NOMO-1 treated with DMSO at 0.1 percent for 48 hours (cell line): ENCODE data around the gene VGLL3.
"Not testable (repeated sequence)": the region's sequence is repeated elsewhere in the genome, so short reads cannot be mapped to it uniquely, and the experiment has no call there.

Experiments used
- DNase-seq: peaks from one replicate; lab custom pipeline; 2025; ENCODE audit not compliant: unreplicated experiment; lab: John Stamatoyannopoulos, UW

The VGLL3 gene, protein sequence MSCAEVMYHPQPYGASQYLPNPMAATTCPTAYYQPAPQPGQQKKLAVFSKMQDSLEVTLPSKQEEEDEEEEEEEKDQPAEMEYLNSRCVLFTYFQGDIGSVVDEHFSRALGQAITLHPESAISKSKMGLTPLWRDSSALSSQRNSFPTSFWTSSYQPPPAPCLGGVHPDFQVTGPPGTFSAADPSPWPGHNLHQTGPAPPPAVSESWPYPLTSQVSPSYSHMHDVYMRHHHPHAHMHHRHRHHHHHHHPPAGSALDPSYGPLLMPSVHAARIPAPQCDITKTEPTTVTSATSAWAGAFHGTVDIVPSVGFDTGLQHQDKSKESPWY

DNA sequence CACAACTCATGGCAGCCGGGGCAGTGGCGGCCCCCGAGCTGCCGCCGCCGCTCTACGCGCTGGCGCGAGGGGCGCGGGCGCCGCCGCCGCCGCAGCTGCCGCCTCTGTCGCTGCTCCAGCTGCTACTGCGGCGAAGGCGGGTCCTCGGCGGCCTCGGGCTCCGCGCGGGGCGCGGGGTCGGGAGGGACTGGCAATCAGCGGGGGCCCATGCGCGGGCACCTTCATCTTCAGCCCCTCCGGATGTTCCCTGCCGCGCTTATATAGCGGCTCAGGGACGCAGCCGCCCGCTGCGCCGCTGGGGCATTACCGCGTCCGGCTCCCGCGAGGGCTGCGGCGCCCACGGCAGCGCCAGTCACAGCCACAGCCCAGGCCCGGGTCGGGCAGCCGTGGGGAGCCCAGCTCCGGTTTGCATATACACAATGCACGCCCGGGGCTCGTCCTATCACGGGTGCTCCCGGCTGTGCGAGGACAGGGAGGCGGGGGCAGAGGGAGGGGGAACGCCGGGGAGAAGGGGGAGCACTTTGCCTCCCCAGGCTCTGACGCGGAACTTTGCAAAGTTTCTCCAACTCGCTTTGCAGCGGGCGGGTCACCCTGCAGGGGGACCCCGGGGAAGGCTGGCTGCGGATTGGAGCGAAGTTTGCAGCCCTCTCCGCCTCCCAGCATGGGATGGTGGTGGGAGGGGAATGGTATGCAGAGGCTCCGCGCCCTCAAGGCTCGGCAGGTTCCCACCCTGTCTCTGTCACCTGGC, at the start of gene VGLL3:
Gene VGLL3 (minus strand): TSS at position 416 of the 748 bp plus-strand sequence. CDS start 406 bp downstream, at position 10.
- DNase-seq: no peak

DNA sequence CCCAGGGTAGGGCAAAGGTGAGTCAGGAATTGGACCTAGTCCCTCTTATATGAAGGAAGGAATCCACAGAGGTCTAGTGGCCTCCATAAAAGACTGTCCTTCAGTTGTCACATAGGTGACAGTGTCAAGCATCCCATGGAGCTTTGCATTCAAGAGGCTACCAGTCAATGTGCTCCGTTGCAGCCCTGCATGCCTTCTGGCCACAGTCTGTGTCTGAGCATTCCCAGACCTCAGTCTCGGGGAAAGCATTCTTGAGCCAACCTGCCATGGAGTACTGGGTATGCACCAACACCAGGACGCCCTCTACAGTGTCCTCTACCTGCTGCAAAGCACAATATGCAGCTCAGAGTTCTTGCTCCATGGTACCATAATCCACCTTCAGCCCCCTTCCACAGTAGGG, 46.7 kb upstream of the VGLL3 start:
- DNase-seq: no peak

DNA sequence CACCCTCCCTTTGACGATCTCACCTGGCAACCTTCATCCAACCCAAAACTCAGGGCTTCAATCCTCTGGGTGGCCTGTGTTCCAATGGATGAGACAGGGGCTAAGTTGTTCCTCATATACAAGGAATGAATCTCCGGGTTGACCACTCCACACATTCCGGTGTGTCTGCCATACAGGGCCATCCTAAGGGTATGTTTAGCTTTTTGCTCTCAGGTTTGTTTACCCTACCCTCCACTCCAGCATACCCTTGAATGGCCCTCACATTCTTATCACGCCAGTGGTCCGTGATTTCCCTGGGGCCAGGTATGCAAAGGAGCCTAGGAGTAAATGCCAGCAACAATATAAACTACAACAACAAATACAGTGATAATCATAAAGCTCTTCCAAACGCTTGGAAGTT, 45.7 kb upstream of the VGLL3 start:
- no peak for DNase-seq

DNA sequence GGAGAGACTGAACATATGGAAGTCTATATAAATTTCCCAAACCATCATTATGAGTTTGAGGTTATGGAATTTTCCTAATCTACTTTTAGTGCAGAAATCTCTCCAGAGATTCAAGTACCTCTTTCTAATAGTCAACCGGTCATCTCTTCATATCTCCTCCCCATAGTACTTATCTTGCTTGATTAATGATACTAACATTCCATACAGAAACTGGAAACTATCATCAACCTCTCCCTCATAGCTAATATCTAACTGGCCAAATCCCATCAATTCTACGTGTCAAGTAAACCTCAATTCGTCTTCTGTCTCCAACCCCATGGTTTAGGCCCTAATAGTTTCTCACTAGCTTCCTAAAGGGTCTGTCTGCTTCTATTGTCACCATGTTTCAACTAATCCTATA, 44.4 kb upstream of the VGLL3 start:
- DNase-seq: no peak

DNA sequence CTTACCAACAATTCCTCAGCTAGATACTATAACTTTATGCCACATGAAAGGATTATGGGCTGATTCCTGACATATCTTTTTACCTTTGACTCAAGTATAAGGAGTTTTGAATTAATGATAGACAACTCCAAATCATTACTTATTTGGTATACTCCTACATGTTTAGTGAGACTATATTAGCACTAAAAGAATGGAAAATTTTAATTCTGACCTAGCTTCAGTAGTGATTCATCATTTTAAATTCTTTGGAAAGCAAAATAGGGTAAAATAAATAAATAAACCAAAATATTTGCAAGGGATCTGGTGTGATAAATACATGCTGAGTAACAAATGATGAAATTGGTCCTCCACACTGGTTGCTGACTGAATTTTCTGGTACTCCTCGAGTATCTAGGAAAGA, 42.3 kb upstream of the VGLL3 start:
- DNase-seq: no peak

DNA sequence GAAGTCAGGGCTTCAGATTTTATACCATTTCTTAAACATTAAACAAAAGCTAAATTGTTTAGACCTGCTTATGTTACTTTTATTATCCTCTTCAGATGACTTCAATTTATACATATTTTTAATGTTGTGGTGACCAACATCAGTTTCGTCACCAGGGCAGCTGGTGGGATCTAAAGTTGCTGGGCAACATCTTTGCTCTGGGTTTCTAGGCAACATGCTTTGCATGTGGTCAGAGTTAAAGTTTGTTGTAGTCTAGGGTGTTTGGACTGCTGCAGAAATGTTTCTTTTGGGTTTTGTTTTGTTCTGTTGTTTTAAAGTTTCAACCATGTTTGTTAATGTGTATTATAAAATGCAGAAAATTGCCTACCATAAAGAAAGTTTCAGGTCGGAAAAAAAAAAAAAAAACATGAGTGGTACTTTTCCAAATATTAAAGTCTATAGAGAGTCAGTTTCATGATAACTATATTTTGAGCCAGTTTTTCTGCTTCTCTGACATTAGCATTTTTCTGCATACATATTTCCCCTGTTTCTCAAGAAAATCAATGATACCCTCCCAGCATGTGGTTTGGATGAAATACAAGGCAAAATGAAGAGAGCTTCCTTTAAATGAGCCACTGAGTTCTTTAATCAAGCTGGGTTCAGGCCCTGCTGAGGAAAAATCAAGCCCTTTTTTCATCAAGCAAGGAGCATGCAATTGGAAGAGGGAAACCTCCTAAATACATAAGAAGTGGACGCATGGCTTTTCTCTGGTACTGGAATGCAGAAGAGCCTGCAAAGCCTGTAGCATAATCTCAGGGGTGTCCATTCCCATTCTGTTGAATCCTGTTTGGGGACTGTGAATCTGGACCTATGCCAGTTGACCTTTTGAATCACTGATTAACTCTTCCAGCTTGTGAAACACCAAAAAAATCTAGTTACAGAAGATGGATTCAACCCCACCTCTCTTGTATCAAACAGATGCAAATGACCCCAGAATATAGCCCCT, 35.0 kb upstream of the VGLL3 start:
- DNase-seq: no peak

DNA sequence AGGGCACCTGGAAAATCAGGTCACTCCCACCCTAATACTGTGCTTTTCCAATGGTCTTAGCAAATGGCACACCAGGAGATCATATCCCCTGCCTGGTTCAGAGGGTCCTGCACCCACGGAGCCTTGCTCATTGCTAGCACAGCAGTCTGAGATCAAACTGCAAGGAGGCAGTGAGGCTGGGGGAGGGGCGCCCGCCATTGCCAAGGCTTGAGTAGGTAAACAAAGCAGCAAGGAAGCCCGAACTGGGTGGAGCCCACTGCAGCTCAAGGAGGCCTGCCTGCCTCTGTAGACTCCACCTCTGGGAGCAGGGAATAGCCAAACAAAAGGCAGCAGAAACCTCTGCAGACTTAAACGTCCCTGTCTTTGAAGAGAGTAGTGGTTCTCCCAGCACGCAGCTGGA, 26.4 kb upstream of the VGLL3 start:
- not testable (repeated sequence) for DNase-seq

DNA sequence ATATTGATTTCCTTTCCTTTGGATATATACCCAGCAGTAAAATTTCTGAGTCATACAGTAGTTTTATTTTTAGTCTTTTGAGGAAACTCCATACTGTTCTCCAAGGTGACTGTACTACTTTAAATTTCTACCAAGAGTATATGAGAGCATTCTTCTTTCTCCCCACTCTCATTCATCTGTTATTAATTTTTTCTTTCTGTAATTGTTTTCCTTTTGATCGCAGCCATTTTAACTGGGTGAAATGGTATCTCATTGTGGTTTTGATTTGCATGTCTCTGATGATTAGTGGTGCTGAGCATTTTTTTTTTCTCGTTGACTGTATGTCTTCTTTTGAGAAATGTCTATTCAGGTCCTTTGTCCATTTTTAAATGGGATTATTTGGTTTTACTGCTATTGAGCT, 18.3 kb upstream of the VGLL3 start:
- no peak for DNase-seq

DNA sequence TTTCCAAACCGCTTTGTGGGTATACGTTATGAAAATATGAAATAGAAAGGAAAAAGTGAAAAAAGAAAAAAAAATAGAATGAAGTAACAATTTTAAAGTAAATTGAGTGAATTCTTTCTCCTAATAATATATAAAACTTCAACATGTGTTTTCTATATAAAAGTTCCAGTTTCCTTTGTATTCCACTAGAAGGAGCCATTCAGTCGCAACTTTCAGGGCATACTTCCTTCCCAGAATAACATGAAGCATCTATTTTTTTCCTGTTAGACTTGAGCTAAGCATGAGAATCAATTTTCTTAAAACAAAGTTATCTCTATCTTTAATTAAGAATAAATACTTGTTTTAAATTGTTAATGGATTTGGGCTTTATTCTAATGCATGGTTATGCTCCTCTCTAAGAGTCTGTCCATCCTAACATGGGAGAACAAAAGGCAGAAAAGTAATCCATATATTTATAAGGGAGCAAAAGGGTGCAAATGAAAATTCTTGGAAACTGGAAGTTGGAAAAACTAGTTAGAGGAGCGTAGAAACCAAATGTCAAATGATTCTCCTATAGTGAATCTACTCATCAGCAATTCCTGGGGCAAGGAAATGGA, 16.0 kb upstream of the VGLL3 start:
- DNase-seq: no peak

DNA sequence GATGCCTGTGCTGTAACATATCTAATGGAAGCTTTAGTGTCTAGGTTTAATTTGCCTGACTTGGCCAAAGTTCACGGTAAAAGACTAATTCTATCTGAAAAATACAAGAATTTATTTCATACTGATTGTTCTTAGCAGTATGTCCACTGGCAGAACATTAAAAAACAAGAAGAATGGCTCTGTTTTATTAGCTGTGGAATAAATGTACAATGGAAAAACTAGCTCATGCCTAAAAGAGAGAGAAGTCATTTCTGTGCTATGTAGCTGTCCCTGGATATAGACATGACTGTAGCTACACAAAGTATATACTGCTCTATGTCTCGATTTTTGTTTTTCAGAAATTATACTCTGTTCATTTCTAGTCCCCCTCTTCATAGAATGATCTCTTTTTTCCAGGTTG, 13.9 kb upstream of the VGLL3 start:
- no peak for DNase-seq

DNA sequence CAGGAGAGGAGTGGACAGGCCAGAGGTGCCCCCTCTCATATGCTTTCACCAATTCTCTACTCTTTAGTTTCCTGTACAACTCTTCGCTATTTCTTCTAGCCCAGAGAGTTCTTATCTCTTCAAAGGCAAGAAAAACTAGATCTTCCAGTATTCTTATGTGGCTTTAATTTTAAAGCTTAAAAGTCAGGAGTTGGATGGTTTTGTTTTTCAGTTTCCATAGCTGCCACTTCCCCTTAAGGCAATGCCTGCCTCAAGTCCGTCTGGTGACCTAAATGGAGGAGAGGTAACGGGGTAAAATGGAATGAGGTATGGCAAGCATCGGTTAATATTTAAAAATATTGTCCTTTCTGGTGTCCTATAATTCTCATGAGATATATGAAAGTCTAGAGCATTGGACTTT, 11.4 kb upstream of the VGLL3 start:
- DNase-seq: no peak

DNA sequence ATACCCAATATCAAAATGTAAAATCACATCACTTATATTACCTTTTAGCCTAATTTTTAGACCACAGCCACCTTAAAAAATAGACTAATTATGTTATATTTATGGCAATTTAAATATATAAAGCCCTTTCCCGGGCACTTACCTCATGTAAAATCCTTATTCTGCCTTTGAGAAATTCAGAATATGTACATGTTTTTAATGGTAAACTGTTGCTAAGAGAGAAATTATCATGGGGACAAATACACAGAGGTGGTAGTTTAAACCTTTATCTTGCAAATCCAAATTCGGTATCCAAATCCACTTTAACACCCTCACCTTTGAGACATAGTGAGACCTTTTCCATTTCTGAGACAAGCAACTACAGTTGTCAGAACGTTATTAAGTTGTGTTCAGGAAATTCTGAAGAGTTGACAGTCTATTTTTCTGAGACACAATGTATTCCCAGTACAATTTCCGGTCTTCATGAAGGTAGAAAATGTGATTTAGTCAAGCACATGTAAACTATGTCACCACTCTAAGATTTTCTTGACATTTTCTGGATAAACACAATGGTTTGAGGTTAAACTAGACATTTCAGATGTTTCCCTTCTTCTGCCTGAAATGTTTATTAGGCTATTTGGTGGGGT, 10.6 kb upstream of the VGLL3 start:
- no peak for DNase-seq

DNA sequence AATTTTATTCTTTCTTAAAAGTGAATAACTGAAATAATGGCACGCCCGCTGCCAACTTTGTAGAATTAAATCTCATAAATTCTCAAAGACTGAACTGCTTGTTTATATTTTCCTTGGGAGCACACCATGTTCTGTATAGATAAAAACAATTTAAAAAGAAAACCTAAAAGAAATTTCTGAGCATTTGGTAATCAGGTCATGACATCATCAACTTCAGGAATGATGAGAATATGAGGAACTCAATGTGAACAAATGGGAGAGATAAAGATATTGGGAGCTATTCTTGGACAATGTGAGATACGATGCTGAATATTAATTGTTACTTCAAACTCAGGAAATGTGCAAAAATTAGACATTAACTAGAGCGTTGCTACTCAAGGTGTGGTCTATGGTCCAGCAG, 10.0 kb upstream of the VGLL3 start:
- no peak for DNase-seq

DNA sequence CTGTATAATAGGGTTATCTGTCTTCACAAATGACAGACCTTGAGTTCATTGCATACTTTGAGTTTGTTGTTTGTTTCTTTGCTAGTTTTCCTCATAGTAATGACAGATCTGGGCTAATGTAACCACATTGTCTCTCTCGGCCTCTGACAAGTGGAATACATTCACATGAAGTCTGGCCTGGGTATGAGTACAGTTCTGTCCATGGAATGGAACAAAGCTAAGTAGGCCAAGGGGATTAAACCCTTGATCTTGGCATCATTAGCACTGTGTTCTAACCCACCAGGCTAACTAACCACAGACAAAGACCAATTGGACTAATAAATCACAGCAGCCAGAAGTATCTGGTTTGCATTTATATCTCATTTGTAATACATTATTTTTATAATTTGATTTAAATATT, 7.6 kb upstream of the VGLL3 start:
- DNase-seq: no peak

DNA sequence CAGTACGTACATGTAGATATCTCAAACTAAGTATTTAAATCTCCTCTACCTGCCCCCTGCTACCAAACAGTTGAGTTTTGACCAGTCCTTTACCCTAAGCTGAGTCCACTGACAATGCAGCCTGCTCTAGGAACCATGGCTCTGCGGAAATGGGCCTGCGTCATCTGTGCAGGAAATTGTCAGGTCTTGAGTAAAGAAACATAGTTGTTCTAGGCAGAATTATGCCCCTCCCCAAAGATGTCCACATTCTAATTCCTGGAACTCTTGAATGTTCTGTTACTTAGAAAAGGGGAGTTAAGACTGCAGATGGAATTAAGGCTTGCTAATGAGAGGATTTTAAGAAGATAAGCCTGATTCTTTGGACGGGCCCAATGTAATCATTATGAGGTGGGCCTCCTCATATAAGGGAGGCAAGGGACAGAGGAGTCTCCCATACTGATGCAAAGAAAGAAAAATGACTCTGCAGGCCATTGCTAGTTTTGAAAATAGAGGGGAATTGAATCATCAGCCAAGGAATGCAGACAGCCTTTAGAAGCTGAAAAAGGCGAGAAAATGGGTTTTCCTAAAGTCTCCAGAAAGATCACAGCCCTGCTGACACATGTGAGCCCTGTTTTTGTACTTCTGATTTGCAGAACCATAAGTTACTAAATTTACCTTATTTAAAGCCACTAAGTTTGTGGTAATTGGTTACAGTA, 5.5 kb upstream of the VGLL3 start:
- no peak for DNase-seq

DNA sequence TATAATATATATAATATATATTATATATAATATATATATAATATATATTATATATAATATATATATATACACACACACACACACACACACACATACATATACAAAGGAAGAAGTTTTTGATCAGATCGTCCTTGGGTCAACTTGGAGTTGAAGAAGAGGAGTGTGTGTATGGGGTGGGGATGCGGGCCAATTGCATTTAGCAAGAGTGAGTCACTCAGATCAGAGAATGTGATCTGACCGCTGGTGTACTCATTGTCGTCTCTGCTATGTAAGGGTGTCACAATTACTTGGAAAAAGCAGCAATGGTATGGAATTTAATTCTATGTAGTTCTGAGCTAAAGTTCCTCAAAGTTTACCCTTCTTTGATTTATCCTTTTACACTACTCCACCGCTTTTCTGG, 4.6 kb upstream of the VGLL3 start:
- DNase-seq: no peak

DNA sequence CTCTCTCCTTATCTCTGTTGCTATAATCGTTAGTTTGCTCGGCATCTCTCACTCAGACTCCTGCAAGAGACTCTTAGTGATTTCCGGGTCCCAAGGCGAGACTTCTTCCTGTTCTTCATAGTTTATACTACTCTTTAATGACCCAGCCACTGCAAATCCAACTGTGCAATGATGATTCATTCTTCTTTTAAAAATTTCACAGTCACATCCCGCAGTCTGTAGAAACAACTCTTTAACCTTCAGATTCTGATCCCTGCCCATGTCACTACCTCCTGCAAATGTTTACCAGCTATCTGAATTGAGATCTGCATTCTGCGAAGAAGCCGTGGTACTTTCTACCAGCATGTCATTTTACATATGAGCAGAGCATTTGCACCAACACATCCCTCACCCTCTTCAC, 2.8 kb upstream of the VGLL3 start:
- no peak for DNase-seq

DNA sequence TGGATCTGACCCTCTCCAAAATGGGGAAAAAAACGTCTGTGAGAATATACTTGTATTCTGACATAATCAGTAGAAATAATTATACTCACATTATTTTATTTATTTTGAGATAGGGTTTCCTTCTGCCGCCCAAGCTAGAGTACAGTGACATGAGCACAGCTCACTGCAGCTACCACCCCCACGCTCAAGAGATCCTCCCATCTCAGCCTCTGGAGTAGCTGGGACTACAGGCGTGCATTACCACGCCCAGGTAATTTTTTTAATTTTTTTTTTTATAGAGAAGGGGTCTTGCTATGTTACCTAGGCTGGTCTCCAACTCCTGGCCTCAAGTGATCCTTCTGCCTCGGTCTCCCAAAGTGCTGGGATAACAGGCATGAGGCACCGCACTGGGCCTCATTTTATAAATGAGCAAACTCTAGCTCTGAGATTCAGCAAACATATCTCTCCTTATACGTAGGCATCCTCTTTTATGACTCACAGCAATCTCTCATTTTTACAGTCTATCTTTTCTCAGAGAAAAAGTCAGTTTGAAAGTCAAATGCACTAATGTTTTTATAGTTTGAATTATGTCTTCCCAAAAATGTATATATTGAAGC, 989 bp upstream of the VGLL3 start:
- DNase-seq: no peak

DNA sequence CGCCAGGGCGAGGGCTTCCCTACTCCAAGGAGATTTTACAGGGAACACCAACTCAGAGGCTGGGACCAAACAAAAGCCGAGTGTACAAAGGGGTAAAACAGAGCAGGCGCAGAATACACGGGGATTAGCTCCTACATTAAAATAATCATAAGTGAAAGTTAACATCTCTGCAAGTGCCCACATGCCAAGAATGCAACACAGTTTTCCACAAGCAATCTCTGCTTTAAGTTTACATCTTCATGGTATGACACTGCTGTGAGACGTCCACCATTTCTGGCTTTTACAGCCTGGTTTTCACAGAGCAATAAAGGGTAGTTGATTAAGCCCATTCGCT, 500 bp upstream of the VGLL3 start:
- DNase-seq: no peak
